Stimulated activated CD8-positive, alpha-beta memory T cell treated with anti-CD3 and anti-CD28 coated beads, Interleukin-2, amount 100 ng/mL, for 48 hours (primary cell): ENCODE measurements around the gene SEMA3D.
A peak's percentile ranks its signal among the peaks of the same experiment; 100 is the strongest.

Source experiments
- DNase-seq, 2 donors: peaks; one replicate each; pipeline ENCODE4 v3.0.0-alpha.2; 2020; ENCODE audit warnings: low read depth in 2 of 2

SEMA3D gene

DNA sequence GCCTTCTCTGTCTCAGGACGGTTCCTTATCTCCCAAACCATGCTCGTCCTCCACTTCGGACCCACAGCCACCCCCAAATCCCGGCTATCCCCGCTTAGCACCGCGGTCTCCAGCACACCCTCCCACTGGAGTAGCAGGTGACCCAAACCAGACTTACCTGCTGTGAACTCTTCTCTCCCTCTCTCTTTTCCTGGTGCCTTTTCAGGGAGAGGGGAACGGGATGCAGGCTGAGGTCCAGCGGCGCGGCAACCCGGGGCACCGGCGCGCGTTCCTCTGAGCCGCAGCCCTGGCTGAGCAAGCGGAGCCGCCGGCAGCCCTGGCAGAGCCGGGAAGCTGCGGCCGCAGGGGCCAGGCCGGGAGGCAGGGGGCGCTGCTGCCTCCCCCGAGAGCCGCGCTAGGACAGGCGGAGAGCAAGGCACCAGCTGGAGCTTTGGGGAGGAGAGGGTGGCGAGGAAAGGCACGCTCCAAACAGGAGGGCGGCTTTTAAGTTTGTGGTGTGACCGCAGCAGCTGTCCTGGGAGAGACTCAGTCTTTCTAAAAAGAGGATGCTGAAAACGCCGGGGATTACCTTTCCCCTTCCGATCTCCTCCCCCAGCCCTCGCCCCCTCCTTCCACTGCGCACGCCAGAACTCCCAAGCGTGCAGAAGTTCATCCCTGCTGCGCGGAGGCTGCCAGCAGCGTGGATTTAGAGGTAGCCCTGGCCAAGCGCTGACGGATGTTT lies at the start of gene SEMA3D:
Gene SEMA3D (minus strand): TSS at position 536 of the 721 bp plus-strand sequence. CDS start 65,165 bp downstream, outside the sequence.
- DNase-seq: peak in 1 of 2 donors; percentile 18

DNA sequence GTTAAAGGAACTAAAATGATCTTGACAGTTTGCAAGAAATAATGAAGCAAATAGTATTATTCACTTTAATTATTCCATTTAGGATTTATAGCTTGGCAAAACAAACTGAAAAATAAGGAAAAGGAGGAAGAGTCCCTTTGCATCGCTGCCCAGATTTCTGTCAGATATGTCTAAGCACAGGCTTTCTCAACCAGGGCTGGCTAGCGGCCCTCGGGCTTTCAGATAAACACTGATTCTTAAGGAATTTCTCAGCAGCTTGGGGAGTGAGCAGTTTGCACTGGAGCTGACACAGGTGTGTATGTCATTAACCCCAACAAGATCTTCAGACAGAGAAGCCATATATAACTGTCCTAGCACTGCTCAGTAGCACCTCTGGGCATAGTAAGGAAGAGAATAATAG lies 47.9 kb upstream of the SEMA3D start:
- no peak for DNase-seq

DNA sequence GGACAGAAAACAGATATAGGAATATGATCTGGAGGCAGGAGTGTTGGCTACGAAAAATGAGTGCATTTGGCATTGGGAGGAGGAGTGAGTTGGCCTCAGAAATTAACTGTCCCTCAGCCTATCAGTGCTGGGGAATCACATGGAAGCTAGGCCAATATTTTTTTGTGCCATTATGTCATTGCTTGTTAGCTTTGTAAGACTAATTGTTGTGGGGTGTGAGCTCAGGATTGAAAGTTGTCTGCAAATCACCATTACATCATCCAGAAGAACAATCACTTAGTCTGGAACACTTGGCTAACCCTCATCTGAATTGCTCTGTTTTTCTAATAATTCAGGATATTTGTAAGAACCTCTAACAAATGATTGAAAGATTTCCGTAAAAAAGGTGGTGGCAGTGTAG lies 45.2 kb upstream of the SEMA3D start:
- no peak for DNase-seq

DNA sequence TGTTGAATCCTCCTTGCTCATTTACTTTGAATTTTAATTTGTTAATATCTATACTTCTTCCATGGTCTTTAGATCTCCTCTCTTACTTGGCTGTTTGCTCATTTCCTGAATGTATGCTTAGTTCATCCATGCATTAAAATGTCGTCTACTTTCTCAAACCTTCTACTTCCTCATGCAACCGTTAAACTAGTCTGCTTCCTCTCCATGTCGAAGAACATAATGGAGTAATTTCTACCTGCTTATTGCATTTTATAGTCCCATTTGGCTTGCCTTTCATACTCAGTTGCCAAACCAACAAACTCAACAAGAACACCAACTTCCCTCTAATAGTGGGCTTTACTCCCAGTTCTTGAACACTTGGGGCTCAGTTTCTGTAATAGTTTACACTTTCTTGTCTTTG lies 43.8 kb upstream of the SEMA3D start:
- DNase-seq: no peak

DNA sequence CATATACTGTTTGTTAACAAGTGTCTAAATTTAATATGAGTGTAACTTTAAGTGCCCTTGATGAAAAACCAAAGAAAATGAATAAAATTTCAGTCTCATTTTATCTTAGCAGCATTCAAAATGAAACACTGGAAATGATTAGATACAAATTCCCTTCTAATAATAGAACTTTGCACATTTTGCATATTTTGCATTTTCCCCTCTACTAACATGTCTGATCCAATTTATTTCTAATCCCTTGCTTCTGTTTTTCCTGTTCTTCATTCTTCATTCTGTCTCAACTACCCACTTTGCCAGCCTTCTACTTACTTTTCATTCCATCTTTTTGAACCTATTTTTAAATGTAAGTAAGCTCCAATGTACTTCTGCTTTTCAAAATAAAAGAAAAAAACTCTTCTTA lies 42.7 kb upstream of the SEMA3D start:
- DNase-seq: no peak

DNA sequence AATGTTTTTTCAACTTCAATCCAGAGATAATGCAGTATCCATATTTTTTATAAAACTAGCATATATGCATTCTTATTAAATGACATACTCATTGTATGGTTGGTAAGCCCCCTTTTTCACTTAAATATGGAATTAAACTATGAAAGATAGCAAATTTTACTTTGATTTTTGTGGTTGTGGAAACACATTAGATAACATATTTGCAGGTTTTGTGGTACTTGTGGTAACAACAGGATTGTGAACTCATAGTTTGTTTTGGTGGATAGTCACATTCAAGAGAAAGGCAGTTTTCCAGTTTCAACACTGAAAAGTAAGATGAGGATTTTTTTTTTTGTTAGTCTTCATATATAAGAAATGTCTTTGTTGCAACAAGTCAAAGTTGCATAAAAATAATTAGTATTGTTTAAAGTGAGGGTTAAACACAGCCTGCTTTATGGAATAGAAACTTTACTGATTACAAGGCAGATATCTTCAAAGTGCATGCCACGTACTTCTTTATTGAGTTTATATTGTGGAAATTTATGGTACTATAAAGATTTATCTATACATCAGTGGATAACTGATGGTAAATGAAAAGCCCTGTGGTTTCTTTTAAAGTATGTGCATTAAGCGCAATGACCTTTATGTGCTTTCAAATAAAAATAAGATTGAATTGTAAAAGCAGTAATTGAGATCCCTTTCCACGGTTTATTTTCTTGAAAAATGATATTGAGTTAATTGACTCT lies 39.7 kb upstream of the SEMA3D start:
- DNase-seq: no peak

DNA sequence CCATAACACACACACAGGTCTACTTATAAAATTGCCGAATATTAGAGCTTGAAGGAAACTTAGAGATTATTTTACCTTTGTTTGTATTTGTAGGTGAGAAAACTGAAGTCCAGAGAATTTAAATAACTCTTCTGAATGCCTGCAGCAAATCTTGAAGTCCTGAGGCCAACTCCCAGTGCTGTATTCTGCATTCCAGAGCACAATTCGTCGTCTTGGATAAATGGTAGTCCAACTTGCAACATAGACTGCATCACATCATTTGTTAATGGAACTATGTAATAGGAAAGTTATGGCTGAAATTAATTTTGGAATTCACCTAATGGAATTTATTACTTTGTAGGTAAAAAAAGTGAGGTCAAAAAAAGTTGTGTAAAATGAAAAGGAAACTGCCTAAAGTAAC lies 37.3 kb upstream of the SEMA3D start:
- DNase-seq: no peak

DNA sequence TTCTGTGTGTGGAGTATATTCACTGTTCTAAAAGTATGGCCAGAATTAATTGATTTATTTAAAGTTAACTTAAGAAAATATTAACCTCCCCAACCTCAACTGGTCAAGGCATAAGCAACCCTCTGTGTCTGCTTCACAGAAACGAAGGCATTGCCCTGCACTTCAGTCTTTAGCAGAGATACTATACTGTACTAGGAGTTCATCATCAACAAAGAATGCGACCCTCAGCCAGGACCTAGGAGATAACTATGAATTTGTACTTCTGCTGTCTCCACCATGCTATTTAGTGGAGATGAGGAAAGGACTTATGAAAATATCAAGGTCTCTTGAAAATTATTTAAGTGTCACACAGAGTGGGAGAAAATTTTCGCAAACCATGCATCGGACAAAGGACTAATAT lies 35.7 kb upstream of the SEMA3D start:
- DNase-seq: no peak

DNA sequence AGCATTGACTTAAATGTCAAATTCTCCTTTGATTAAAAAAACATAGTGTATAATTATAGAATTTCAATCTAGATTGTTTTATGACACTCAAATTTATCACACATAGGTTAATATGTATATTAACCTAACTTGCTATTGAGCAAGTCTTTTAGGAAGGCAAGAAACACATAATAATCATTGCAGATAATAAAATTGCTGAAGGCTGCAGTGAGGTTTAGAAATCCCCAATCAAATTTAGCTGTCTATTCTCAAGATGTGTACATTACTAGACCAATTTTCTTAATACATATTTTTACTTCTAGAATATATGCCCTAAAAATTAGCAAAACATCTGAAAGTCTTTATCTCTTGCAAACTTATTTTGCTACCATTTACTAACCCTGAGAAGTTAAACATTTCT lies 34.9 kb upstream of the SEMA3D start:
- no peak for DNase-seq

DNA sequence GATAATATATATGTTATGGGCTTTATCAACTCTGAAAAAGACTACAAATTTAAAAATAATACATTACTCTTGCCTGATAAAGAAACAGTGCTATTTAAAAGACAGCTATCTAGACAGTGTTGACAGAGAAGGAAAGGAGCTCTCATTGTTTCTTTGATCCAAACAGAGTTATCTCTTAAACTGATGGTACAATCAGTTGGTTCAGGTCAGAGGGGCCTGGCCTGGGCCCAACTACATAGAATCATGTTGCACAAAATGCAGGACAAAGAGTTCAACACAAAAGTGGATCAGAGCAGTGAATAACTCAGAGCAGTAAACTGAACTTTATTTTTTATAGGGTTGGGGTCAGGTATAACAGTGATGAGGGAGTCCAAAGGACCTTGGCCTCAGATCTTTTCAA lies 33.8 kb upstream of the SEMA3D start:
- DNase-seq: no peak

DNA sequence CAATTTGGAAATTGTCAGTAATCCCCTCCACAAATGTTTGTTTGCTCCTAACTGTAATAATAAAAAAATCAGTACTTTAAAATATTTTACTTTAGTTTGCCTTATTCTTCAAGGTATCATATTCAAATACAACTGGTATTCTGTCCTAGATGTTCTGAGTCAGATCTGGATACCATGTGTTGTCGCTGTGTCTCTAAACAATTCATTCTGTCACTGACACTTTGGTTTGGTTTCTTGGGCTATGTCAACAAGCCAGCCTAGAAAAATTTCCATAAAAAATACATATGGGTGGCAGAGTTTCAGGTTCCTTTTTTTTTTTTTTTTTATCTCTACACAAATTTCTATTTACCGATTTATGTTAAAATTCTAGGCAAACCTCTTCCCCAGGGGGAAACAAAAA lies 33.2 kb upstream of the SEMA3D start:
- no peak for DNase-seq

DNA sequence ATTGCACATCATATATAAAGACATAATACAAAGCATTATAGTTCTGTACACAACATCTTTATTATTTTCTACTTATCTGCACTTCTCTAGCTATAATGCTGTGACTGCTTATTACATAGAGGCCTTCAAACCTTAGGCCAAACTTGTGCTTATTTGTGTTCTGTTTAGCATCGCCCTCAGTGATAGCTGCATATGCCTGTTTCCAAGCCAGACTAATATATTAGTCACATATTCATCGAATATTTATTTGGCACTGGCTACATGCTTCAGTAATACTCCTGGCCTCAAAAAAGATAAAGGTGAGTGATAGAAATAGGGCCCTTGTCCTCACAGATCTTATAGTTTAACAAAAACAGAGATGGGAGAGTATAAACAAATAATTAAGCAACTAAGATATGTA lies 30.2 kb upstream of the SEMA3D start:
- DNase-seq: no peak

DNA sequence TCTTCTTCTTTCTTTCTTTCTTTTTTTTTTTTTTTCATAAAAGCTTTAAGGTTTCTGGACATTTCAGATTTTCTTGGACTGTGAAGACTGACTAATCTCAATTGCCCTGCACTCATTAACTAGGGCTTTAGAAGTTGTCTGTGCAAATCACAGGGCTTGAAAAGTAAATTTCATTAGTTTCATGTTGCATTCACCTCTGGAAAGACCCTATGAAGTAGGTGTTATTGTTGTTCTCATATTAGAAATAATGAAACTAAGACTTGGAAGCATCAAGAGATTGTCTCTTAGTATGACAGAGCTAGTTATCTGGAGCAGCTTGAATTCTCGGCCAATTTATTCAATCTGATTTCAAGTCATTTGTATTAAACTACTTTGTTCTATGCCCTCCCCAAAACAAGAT lies 28.2 kb upstream of the SEMA3D start:
- no peak for DNase-seq

DNA sequence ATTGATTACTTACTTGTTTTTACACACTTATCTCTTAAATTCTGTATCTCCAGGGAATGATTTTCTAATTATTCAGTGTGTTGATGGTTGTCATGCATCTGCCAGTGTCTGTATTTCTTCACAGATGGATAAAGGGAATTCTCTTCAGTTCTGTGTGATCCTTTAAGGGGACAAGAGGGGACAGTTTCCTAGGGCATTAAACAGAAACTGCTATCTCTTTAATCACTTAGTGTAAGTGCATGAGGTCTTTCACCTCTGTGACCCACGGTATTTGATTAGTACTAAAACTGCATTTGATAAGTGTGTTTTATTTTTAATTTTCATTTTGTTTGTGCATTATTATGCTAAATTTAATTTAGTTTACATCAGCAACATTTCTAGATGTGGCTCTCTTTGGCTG lies 26.6 kb upstream of the SEMA3D start:
- DNase-seq: no peak

DNA sequence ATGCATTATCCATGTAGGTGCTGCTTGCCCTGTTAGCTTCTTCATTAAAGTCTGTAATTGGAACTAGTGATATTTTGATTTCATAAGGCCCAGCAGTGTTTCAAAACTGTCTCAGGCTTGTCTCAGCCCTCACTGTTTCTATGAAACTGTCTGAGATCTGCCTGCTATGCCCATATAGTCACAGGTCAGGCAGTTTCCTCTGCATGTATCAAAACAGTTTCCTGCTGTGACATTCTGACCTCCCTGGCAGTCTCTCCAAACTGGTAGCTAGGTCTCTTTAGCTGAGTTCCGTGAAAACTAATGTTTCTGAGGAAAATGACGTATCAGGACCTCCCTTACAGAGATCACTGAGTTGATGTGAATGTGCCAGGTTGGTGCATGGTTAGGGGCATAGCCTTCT lies 18.9 kb upstream of the SEMA3D start:
- no peak for DNase-seq

DNA sequence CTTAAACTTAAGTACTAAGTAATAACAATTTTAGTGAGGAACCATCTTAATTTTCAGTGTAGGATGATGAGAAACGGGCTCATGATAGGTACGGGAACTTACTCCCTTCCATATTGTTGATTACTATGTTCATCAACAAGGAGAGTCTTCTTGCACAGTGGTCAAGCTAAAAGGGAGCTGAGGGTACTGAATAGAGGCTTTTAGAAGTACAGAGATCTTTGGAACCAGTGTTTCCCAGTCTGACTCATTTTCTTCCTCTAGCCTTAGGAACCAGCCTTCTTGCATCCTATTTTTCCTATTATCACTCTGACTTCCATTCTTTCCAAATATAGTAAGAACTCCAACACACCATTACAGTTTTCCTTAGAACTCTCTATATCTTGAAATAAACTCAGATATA lies 17.6 kb upstream of the SEMA3D start:
- no peak for DNase-seq

DNA sequence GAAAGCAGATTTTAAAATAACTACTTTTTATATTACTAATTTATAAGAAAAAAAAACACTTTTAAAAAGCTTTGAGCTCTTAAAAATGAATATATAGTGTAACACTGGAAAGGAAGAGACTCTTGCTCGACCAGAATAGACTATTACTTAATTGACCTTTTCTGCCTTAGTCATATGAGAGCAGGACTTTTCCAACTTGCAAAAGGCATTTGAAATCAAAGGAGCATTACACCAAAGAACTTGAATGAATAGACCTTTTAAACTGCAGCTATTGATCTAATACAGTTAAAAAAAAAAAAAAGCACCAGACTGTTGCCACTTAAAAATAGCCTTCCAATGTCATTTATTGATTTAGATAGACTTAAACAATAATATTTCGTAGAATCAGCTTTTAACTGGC lies 17.2 kb upstream of the SEMA3D start:
- DNase-seq: no peak

DNA sequence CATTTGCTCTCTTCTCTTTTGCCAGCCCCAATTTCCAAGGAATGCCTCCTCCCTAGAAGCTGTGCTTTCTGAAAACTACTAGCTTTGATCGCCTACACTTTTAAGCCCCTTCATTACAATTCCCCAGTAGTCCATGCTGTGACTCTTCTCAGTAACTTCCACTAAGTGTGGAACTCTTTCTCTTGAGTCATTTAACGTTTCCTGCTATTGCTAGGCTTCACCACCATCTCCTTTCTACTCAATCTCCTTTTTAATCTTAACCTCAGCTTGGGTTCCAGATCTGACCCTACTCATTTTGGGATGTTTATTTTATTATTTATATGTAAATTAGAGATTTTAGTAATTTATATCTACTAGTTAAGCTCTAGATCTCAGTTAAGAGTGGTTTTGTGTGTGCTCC lies 14.4 kb upstream of the SEMA3D start:
- no peak for DNase-seq

DNA sequence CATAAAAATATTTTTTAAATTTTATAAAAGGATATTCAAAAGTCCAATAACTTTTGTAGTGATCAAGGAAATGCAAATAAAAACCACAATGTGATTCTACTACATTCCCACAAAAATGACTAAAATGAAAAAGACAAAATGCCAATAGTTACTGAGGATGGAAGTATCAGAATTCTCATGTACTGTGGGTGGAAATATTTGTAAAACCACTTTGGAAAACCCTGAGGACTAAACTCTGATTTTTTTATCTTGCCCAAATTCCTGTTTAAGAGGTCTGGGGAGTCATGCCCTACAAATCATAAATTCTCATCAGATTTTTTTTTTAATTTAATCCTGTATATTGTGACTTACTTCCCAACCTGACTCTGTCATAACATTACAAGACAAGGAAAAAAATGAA lies 9.8 kb upstream of the SEMA3D start:
- no peak for DNase-seq

DNA sequence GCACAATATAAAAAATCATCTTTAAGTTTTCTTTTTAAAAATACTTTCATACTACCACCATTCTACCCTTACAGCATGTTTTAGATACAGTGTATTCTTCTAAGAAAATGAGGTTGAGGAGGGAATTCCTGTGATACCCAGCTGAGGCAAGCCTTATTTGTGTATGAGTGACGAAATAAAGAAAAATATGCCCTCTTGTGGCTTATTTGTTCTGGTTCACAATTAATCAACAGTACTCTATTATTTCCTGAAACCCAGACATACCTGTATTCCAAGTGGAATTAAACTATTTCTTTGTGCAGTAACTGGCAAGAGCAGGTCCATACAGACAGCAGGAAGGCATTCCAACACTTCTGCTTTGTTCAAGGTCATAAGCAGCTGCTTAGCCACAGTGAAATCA lies 4.5 kb upstream of the SEMA3D start:
- DNase-seq: no peak

DNA sequence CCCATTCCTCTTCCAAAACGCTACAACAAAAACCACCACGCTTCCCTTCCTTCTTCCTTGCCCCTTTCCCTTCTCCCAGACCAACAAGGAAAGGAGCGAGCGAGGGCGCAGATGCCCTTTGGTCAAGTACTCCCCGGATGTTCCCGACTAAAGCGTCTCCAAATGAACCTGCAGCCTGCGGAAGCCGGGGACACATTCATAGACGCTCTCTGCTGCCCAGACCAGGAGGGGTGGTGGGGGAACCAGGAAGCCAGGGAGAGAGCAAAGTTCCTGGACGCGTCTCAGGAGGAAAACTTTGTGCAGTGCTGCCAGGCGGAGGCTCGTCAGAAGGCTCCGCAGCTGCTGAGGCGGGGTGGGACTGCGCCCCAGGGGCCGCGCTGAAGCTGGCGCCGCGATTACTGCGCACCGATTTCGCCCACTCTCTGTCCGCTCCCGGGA lies 754 bp downstream of the SEMA3D start:
- DNase-seq: no peak

DNA sequence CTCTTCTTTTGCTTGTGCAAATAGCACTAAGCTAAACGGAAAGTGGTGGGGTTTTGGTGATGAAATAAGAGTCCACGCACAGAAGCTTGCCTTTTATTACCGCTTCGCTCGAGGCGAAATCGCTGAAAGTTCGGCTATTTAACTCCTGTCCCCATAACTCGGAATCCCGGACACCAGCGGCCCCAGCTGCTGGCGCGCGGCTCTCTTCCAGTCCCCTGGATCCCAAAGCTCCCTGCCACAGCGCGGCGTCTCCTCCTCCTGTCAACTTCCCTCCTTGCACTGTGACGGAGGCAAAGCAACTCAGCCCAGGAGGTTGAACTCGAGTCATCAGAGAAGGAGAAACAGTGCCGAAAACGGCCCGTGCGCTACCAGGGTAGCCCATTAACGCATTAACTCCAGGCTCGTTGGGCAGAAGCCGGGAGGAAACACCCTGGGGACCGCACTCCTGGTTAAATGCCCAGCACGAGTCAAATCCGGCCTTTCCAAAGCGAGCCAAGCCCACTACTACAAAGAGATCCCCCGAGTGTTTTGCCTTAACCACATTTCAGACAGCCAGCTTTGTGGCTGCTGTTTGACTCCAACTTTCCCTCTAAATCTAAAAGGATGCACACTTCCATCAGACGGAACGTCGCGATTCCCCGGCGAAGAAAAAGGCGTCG lies 1.3 kb downstream of the SEMA3D start:
- no peak for DNase-seq
